Lung (tissue), 12 donors: ENCODE results near the gene MYOG. TPM values are rescaled to one million over a fixed set of nuclear protein-coding genes. Genes with fewer than 3 reads are reported as not detected.

Experiments
- ATAC-seq: fragments of 200-7000 bp; cut with Tn5 transposase; one replicate; pipeline ENCODE4 v1.9.1; 2020; ENCODE audit warnings: moderate number of reproducible peaks; ENCODE audit not compliant: insufficient read depth, low FRiP score
- DNase-seq, 3 donors: peaks; one replicate each; pipeline ENCODE4 v3.0.0-alpha.2; 2013 to 2017
- H3K27ac ChIP-seq, 2 donors: one replicate each; pipeline ENCODE4 v1.5.1; 2013; ENCODE audit warnings: mild to moderate bottlenecking in 2 of 2, moderate library complexity in 2 of 2, control low read depth in 1 of 2, inconsistent platforms in 1 of 2, low read depth in 1 of 2, low read length in 1 of 2
- H3K27me3 ChIP-seq, 3 donors: one replicate each; pipeline ENCODE4 v1.5.1; 2013; ENCODE audit warnings: low read length in 2 of 3; ENCODE audit not compliant: control insufficient read depth in 3 of 3, insufficient read depth in 3 of 3
- H3K36me3 ChIP-seq, 4 donors: one replicate each; pipeline ENCODE4 v1.5.1; 2013; ENCODE audit warnings: low read length in 4 of 4, mild to moderate bottlenecking in 1 of 4, moderate library complexity in 1 of 4; ENCODE audit not compliant: control insufficient read depth in 4 of 4, insufficient read depth in 4 of 4
- H3K4me1 ChIP-seq, 5 donors: one replicate each; pipeline ENCODE4 v1.5.1; 2013; ENCODE audit warnings: low read length in 5 of 5, mild to moderate bottlenecking in 2 of 5, moderate library complexity in 1 of 5; ENCODE audit not compliant: control insufficient read depth in 5 of 5, insufficient read depth in 5 of 5
- H3K4me3 ChIP-seq: one replicate; pipeline ENCODE4 v1.5.1; 2013; ENCODE audit warnings: mild to moderate bottlenecking, control low read depth, moderate library complexity
- H3K9ac ChIP-seq, 2 donors: one replicate each; pipeline ENCODE4 v1.5.1; 2013; ENCODE audit warnings: low read length in 2 of 2, control low read depth in 1 of 2; ENCODE audit not compliant: insufficient read depth in 1 of 2
- H3K9me3 ChIP-seq, 4 donors: one replicate each; pipeline ENCODE4 v1.5.1; 2013; ENCODE audit warnings: low read length in 3 of 4, mild to moderate bottlenecking in 1 of 4, moderate library complexity in 1 of 4; ENCODE audit not compliant: control insufficient read depth in 4 of 4, insufficient read depth in 3 of 4
- WGBS, 2 donors: extraction: QIAGEN DNeasy Blood & Tissue Kit; methylation state at CpG; one replicate each; pipeline ENCODE4 v1.1.7; 2013; 5-methylcytosine and 5-hydroxymethylcytosine counted together
- polyA plus RNA-seq, 2 donors: library from polyadenylated mRNA; stranded (reverse); fragments of 200-250 nt; gene quantifications; one replicate each; pipeline ENCODE4 v1.2.1, GENCODE V29; 2013
- total RNA-seq, 2 donors: library from RNA; depleted of rRNA in 1 of 2; stranded (reverse); fragments of >200 nt in 1 of 2; gene quantifications; one replicate each; pipeline ENCODE4 v1.2.1, GENCODE V29; 2014 to 2021
- TF ChIP-seq, protein P1 (sequence below): IDR thresholded peaks from 2 replicates; pipeline ENCODE4 v1.5.1; 2012; ENCODE audit warnings: mild to moderate bottlenecking; ENCODE audit errors: control extremely low read depth, extremely low read depth
- donor health status: control.
- donor health status: control.
- donor health status: Bipolar disorder and iron deficiency.
- donor health status: healthy.
- donor health status: DM: yes; HTN: yes; CAD: no.

The MYOG gene
- total and polyA plus RNA-seq, 4 donors: not detected

DNA sequence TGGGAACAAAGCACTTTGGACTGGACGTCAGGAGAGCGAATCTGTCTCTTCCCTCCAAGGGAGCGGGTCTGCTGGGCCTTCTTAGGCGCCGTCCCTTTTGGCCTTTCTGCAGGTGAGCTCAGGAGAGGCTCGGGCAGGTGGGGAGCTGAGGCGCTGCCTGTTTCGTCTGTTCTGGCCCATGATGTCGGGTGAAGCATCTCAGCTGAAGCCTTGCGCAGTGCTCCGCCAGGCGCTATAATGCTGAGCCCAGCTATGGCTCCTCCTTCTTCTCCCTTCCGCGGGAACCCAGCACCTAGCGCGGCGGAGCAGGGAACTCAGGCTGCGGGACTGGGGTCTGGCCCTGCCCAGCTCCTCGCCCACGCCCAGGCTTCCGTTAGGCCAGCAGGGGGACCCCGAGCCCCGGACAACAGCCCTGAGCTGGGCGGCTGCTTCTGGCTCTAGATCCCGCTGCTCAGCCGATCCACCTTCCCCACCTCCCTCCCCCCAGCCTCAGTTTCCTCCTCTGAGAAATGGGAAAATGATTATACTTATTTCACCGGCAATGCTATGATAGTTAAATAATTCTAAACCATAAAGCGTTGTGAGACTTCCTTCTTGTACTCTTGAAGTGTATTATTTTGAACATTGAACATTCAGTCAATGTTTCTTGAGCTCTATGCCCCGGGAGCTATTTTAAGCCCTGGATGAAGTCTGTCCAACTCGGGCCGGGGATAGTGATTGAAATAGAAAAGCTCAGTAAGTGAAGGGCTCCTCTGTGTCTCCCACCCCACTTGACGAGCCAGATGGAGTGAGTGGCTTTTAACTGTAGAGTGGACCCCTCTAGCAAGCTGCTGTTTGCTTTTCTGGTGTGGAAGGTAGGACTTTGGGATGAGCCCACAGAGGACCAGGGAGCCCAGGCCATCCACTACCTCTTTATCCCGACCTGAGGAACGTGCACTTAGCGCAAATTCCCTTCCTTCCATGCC lies 32.1 kb upstream of the MYOG start:
- Histone ChIP-seq H3K36me3 (no peaks in the 10 kb centered on the region), H3K4me1 (peaks cover 0 to 3% (median 0%) of the 10 kb centered on the region in 5 donors), H3K27ac (no peak overlapping the region), H3K9me3 (no peaks in the 10 kb centered on the region), H3K27me3 (peaks cover 0 to 6% (median 3%) of the 10 kb centered on the region in 3 donors), H3K4me3 (no peak overlapping the region), H3K9ac (no peak overlapping the region)
- WGBS, 2 donors: 26 to 43% methylated on average over 25 to 35 of the region's 35 CpGs
- TF ChIP-seq, protein P1, sequence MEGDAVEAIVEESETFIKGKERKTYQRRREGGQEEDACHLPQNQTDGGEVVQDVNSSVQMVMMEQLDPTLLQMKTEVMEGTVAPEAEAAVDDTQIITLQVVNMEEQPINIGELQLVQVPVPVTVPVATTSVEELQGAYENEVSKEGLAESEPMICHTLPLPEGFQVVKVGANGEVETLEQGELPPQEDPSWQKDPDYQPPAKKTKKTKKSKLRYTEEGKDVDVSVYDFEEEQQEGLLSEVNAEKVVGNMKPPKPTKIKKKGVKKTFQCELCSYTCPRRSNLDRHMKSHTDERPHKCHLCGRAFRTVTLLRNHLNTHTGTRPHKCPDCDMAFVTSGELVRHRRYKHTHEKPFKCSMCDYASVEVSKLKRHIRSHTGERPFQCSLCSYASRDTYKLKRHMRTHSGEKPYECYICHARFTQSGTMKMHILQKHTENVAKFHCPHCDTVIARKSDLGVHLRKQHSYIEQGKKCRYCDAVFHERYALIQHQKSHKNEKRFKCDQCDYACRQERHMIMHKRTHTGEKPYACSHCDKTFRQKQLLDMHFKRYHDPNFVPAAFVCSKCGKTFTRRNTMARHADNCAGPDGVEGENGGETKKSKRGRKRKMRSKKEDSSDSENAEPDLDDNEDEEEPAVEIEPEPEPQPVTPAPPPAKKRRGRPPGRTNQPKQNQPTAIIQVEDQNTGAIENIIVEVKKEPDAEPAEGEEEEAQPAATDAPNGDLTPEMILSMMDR: peak; percentile 52
- peak; percentile 82 for ATAC-seq
- DNase-seq: peak; percentile 70 to 84 (median 82)

DNA sequence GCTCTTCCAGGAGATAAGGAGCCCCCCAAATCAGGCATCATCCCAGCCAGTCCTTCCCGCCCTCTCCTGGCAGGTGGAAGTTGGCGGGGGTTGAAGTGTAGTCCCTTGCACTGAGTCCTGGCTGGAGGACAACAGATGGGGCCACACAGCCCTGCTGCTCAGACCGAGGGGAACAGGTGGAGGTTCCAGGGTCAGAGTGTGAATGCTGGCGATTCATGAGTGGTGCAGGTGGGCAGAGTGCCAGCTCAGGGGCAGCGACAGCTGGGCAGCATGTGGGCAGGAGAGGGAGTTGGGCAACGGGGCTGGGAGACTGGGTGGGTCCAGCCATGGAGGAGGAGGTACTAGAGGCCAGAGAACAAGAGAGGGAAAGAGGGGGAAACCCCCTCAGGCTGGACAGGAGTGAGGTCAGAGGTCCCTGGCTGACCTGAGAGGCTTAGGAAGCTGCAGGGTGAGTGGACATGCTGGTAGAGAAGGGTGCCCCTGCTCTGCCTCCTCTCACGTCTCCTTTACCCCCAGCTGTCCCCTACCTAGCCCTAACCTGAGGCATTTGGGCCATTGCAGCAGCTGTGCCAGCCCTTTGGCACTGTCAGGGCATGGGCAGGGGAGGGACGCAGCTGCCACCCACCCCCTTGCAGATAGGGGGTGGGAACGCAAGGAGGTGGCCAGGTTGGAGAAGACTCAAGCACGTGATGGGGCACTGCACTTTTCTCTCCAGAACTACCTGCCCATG lies 30.4 kb upstream of the MYOG start:
- peaks cover 0 to 6% (median 3%) of the 10 kb centered on the region in 3 donors for H3K27me3 ChIP-seq
- DNase-seq: no peak
- H3K4me1 ChIP-seq: peaks cover 0 to 3% (median 0%) of the 10 kb centered on the region in 5 donors
- ATAC-seq: no peak
- H3K4me3 ChIP-seq: no peak overlapping the region
- no peaks in the 10 kb centered on the region for H3K36me3 ChIP-seq
- TF ChIP-seq, protein P1: no peak
- no peak overlapping the region for H3K9ac ChIP-seq
- 67 to 76% methylated on average over 10 of the region's 10 CpGs for WGBS, 2 donors
- H3K9me3 ChIP-seq: no peaks in the 10 kb centered on the region
- no peak overlapping the region for H3K27ac ChIP-seq

DNA sequence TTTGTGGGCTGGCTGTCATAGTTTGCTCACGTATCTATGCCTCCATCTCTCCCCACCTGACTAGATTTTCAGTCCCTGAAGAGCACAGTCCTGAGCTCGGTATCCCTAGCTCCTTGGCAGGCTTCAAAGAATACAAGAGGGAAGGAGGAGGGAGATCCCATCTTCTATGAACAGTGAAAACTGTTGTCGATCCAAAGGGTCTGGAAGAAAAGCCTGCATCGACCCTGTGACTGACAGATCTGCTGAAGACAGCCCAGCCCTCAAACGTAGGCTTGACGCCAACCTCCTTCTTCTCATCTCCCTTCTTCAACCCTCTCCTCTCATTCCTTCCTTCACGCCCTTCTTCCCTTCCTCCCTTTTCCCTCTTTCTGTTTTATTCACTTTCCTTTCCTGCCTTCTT lies 28.4 kb upstream of the MYOG start:
- peaks cover 0 to 13% (median 4%) of the 10 kb centered on the region in 3 donors for H3K27me3 ChIP-seq
- TF ChIP-seq, protein P1: no peak
- DNase-seq: no peak
- 77 to 78% methylated on average over 7 of the region's 7 CpGs for WGBS, 2 donors
- H3K4me1 ChIP-seq: peaks cover 0 to 3% (median 0%) of the 10 kb centered on the region in 5 donors
- ATAC-seq: no peak
- H3K4me3 ChIP-seq: no peak overlapping the region
- no peaks in the 10 kb centered on the region for H3K9me3 ChIP-seq
- H3K36me3 ChIP-seq: no peaks in the 10 kb centered on the region
- H3K9ac ChIP-seq: no peak overlapping the region
- no peak overlapping the region for H3K27ac ChIP-seq
